ENCODE results near the gene SLC45A1.

The SLC45A1 gene

GRCh38 chr1:8293118-8293517 is 24.8 kb upstream of the SLC45A1 start:
- no peak overlapping the region for H3K27ac ChIP-seq (ENCODE audit: low read length)

GRCh38 chr1:8293641-8294169 is 24.2 kb upstream of the SLC45A1 start:
- Histone ChIP-seq H3K4me3 (ENCODE audit: low read length) (no peak overlapping the region), H3K9me3 (ENCODE audit: control insufficient read depth, low read depth, low read length) (no peaks in the 10 kb centered on the region), H3K27me3 (ENCODE audit: control insufficient read depth, insufficient read depth, low read length) (no peaks in the 10 kb centered on the region), H3K4me1 (ENCODE audit: control insufficient read depth, low read depth, low read length) (no peaks in the 10 kb centered on the region), H3K27ac (ENCODE audit: low read length) (no peak overlapping the region), H3K9ac (ENCODE audit: low read length) (no peak overlapping the region), H3K36me3 (ENCODE audit: control insufficient read depth, low read depth, low read length) (no peaks in the 10 kb centered on the region)

More at GRCh38 chr1:8293118-8293517, 24.8 kb upstream of the SLC45A1 start:
- Histone ChIP-seq H3K4me3 (ENCODE audit: low read length) (no peak overlapping the region), H3K9me3 (ENCODE audit: control insufficient read depth, low read depth, low read length) (no peaks in the 10 kb centered on the region), H3K9ac (ENCODE audit: low read length) (no peak overlapping the region), H3K27me3 (ENCODE audit: control insufficient read depth, insufficient read depth, low read length) (no peaks in the 10 kb centered on the region), H3K4me1 (ENCODE audit: control insufficient read depth, low read depth, low read length) (no peaks in the 10 kb centered on the region), H3K36me3 (ENCODE audit: control insufficient read depth, low read depth, low read length) (no peaks in the 10 kb centered on the region)

DNA sequence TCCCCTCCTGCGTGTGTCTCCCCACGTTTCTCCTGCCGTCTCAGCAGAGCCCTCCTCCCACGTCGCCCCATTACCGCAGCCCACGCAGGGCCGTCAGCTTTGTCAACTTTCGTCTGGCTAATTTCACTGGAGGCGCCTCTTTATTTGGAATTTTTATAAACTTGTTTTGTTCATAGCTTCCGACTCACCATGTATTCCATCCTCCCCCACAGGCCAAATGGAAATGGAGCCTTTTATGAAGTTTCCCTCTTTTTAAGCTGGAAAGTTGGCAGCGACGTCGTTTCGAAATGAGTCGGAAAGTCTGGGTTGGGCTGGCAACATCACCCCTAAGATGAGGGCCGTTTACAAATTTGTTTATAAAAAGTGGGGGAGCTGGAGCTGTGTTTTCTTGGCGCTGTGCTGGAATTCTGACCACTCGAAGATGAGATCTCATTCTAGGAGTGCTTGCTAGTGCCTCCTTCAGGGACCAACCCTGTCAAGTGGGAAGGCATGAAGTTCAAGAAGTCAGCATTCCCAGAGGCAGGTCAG is 23.7 kb upstream of the SLC45A1 start:
- Histone ChIP-seq H3K4me1 (ENCODE audit: control insufficient read depth, low read depth, low read length) (no peaks in the 10 kb centered on the region), H3K9ac (ENCODE audit: low read length) (no peak overlapping the region), H3K4me3 (ENCODE audit: low read length) (no peak overlapping the region), H3K27me3 (ENCODE audit: control insufficient read depth, insufficient read depth, low read length) (no peaks in the 10 kb centered on the region), H3K36me3 (ENCODE audit: control insufficient read depth, low read depth, low read length) (no peaks in the 10 kb centered on the region), H3K27ac (ENCODE audit: low read length) (no peak overlapping the region), H3K9me3 (ENCODE audit: control insufficient read depth, low read depth, low read length) (no peaks in the 10 kb centered on the region)

- H3K36me3 ChIP-seq (ENCODE audit: control insufficient read depth, low read depth, low read length), result no peaks in the 10 kb centered on the region
- H3K4me1 ChIP-seq (ENCODE audit: control insufficient read depth, low read depth, low read length), result peaks cover 8% of the 10 kb centered on the region
- no peak overlapping the region for H3K4me3 ChIP-seq (ENCODE audit: low read length)
- no peaks in the 10 kb centered on the region for H3K27me3 ChIP-seq (ENCODE audit: control insufficient read depth, insufficient read depth, low read length)
- H3K27ac ChIP-seq (ENCODE audit: low read length), result no peak overlapping the region
- no peak overlapping the region for H3K9ac ChIP-seq (ENCODE audit: low read length)
- H3K9me3 ChIP-seq (ENCODE audit: control insufficient read depth, low read depth, low read length), result no peaks in the 10 kb centered on the region
Measured at GRCh38 chr1:8297245-8297644, 20.7 kb upstream of the SLC45A1 start.

DNA sequence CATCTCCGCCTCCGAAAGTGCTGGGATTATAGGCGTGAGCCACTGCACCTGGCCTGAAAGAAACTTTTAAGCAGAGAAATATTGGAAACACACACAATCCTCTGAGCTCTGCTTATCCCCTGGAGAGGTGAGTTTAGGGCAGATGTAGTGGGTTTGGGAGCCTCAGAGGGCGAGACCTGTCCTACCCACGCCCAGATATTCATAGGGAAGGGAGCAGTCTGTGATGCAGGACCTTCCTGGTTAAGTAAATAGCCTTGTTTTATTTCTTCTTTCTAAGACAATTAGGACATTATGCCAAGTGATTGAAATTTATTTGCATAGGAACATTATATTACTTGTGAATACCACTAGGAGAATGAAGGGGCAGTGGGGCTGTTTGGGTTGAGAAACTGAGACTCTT is 18.0 kb upstream of the SLC45A1 start:
- Histone ChIP-seq H3K4me3 (ENCODE audit: low read length) (no peak overlapping the region), H3K9me3 (ENCODE audit: control insufficient read depth, low read depth, low read length) (no peaks in the 10 kb centered on the region), H3K9ac (ENCODE audit: low read length) (no peak overlapping the region), H3K27ac (ENCODE audit: low read length) (no peak overlapping the region), H3K27me3 (ENCODE audit: control insufficient read depth, insufficient read depth, low read length) (no peaks in the 10 kb centered on the region), H3K4me1 (ENCODE audit: control insufficient read depth, low read depth, low read length) (peaks cover 10% of the 10 kb centered on the region), H3K36me3 (ENCODE audit: control insufficient read depth, low read depth, low read length) (no peaks in the 10 kb centered on the region)

- Histone ChIP-seq H3K27ac (ENCODE audit: low read length) (no peak overlapping the region), H3K4me3 (ENCODE audit: low read length) (no peak overlapping the region), H3K4me1 (ENCODE audit: control insufficient read depth, low read depth, low read length) (peaks cover 10% of the 10 kb centered on the region), H3K9me3 (ENCODE audit: control insufficient read depth, low read depth, low read length) (no peaks in the 10 kb centered on the region), H3K27me3 (ENCODE audit: control insufficient read depth, insufficient read depth, low read length) (no peaks in the 10 kb centered on the region), H3K36me3 (ENCODE audit: control insufficient read depth, low read depth, low read length) (no peaks in the 10 kb centered on the region), H3K9ac (ENCODE audit: low read length) (no peak overlapping the region)
Measured at GRCh38 chr1:8302081-8302956, 15.6 kb upstream of the SLC45A1 start.

- Histone ChIP-seq H3K27me3 (ENCODE audit: control insufficient read depth, insufficient read depth, low read length) (no peaks in the 10 kb centered on the region), H3K4me3 (ENCODE audit: low read length) (no peak overlapping the region), H3K4me1 (ENCODE audit: control insufficient read depth, low read depth, low read length) (peaks cover 10% of the 10 kb centered on the region), H3K27ac (ENCODE audit: low read length) (no peak overlapping the region), H3K9ac (ENCODE audit: low read length) (no peak overlapping the region), H3K9me3 (ENCODE audit: control insufficient read depth, low read depth, low read length) (no peaks in the 10 kb centered on the region), H3K36me3 (ENCODE audit: control insufficient read depth, low read depth, low read length) (no peaks in the 10 kb centered on the region)
Measured at GRCh38 chr1:8303141-8303540, 14.8 kb upstream of the SLC45A1 start.

DNA sequence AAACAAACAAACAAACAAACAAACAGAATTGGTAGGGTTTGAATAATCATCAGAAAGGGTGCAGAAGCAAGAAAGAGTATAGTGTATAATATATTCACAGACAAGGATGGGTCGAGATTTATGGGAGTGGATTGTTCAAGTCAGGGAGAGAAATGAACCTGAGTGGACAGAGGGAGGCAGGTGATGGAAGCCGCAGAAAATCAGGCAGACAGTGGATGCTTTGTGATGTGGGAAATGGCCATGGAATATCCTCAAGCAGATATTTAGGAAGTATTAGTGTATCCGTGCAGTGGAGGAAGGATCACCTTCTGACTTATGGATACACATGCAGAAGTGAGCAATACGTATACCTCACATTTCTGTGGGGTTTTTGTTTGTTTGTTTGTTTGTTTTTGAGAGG is 14.0 kb upstream of the SLC45A1 start:
- no peak overlapping the region for H3K4me3 ChIP-seq (ENCODE audit: low read length)
- H3K9me3 ChIP-seq (ENCODE audit: control insufficient read depth, low read depth, low read length), result no peaks in the 10 kb centered on the region
- peaks cover 10% of the 10 kb centered on the region for H3K4me1 ChIP-seq (ENCODE audit: control insufficient read depth, low read depth, low read length)
- H3K27me3 ChIP-seq (ENCODE audit: control insufficient read depth, insufficient read depth, low read length), result no peaks in the 10 kb centered on the region
- no peaks in the 10 kb centered on the region for H3K36me3 ChIP-seq (ENCODE audit: control insufficient read depth, low read depth, low read length)
- no peak overlapping the region for H3K27ac ChIP-seq (ENCODE audit: low read length)
- no peak overlapping the region for H3K9ac ChIP-seq (ENCODE audit: low read length)

DNA sequence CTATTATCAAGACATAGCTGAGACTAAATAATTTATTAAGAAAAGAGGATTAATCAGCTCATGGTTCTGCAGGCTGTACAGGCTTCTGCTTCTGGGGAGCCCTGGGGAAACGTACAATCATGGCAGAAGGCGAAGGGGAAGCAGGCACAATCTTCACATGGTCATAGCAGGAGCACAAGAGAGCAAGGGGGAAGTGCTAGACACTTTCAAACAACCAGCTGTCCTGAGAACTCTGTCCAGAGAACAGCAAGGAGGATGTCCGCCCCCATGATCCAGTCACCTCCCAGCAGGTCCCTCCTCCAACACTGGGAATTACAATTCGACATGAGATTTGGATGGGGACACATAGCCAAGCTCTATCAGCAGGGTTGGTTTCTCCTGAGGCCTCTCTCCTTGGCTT is 10.3 kb upstream of the SLC45A1 start:
- Histone ChIP-seq H3K27me3 (ENCODE audit: control insufficient read depth, insufficient read depth, low read length) (no peaks in the 10 kb centered on the region), H3K9ac (ENCODE audit: low read length) (no peak overlapping the region), H3K9me3 (ENCODE audit: control insufficient read depth, low read depth, low read length) (no peaks in the 10 kb centered on the region), H3K4me1 (ENCODE audit: control insufficient read depth, low read depth, low read length) (no peaks in the 10 kb centered on the region), H3K36me3 (ENCODE audit: control insufficient read depth, low read depth, low read length) (no peaks in the 10 kb centered on the region), H3K27ac (ENCODE audit: low read length) (no peak overlapping the region), H3K4me3 (ENCODE audit: low read length) (no peak overlapping the region)

DNA sequence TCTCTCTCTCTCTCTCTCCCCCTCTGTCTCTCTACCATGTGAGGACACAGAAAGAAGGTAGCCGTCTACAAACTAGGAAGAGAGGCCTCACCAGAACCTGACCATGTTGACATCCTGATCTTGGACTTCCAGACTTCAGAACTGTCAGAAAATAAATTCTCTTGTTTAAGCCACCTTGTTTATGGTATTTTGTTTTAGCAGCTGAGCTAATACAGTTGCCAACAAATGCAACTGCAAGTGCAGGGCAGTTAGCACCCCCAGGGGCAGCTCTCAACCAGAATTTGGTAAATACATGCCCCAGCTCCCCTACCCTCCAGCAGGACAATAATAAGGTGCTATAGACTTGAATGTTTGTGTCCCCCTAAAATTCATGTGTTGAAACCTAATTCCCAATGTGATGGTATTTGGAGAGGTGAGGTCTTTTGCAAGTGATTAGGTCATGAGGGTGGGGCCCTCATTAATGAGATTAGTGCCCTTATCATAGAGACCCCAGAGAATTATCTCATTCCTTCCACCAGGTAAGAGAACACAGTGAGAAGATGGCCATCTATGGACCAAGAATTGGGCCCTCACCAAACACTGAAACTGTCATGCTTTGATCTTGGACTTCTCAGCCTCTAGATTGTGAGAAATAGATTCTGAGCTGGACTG is 6.7 kb upstream of the SLC45A1 start:
- H3K27me3 ChIP-seq (ENCODE audit: control insufficient read depth, insufficient read depth, low read length), result peaks cover 3% of the 10 kb centered on the region
- peaks cover 14% of the 10 kb centered on the region for H3K4me1 ChIP-seq (ENCODE audit: control insufficient read depth, low read depth, low read length)
- no peaks in the 10 kb centered on the region for H3K9me3 ChIP-seq (ENCODE audit: control insufficient read depth, low read depth, low read length)
- H3K4me3 ChIP-seq (ENCODE audit: low read length), result no peak overlapping the region
- no peaks in the 10 kb centered on the region for H3K36me3 ChIP-seq (ENCODE audit: control insufficient read depth, low read depth, low read length)
- no peak overlapping the region for H3K27ac ChIP-seq (ENCODE audit: low read length)
- no peak overlapping the region for H3K9ac ChIP-seq (ENCODE audit: low read length)

- peaks cover 14% of the 10 kb centered on the region for H3K4me1 ChIP-seq (ENCODE audit: control insufficient read depth, low read depth, low read length)
- H3K36me3 ChIP-seq (ENCODE audit: control insufficient read depth, low read depth, low read length), result no peaks in the 10 kb centered on the region
- no peak overlapping the region for H3K27ac ChIP-seq (ENCODE audit: low read length)
- H3K9me3 ChIP-seq (ENCODE audit: control insufficient read depth, low read depth, low read length), result no peaks in the 10 kb centered on the region
- H3K4me3 ChIP-seq (ENCODE audit: low read length), result no peak overlapping the region
- peaks cover 17% of the 10 kb centered on the region for H3K27me3 ChIP-seq (ENCODE audit: control insufficient read depth, insufficient read depth, low read length)
- no peak overlapping the region for H3K9ac ChIP-seq (ENCODE audit: low read length)
Measured at GRCh38 chr1:8312235-8313218, 5.4 kb upstream of the SLC45A1 start.

Data from iPS-18a (cell line).